Activated CD4-positive, CD25-positive, alpha-beta regulatory T cell treated with anti-CD3 and anti-CD28 coated beads, Interleukin-2, amount 50 U/mL, for 16 hours (primary cell): ENCODE measurements around the gene TBC1D25.

Experiments used
- DNase-seq: peaks from one replicate; pipeline ENCODE4 v3.0.0-alpha.2; 2020; ENCODE audit warnings: low read depth, low spot score

The TBC1D25 gene

GRCh38 chrX:48601741-48602394 lies 62.4 kb downstream of the TBC1D25 start:
- no peak for DNase-seq

- no peak for DNase-seq
Measured at GRCh38 chrX:48604701-48605100, 65.2 kb downstream of the TBC1D25 start.

- no peak for DNase-seq
Measured at GRCh38 chrX:48606091-48606490, 66.6 kb downstream of the TBC1D25 start.

GRCh38 chrX:48611703-48612102 lies 72.2 kb downstream of the TBC1D25 start:
- DNase-seq = no peak
